GM23338 (cell line): ENCODE measurements around the gene LMOD3. TPM values are rescaled to one million over a fixed set of nuclear protein-coding genes. Genes with fewer than 3 reads are reported as not detected.

Experiments used
- ATAC-seq: fragments of 200-7000 bp; cut with Tn5 transposase; 3 replicates; pipeline ENCODE4 v1.9.1; 2020
- DNase-seq: peaks from one replicate; pipeline ENCODE4 v3.0.0-alpha.2; 2015; ENCODE audit warnings: low spot score
- H2AFZ ChIP-seq: fragments of 200-600 bp; sonication (generic); 2 replicates; pipeline ENCODE4 v1.8.0; 2016; ENCODE audit warnings: antibody characterized with exemption, mild to moderate bottlenecking, moderate library complexity
- H3F3A ChIP-seq: fragments of 200-600 bp; sonication (generic); replicated peaks from 2 replicates; pipeline ENCODE4 v1.8.0; 2017; ENCODE audit warnings: antibody characterized with exemption, mixed run types, low read depth
- H3K27ac ChIP-seq: fragments of 200-600 bp; sonication (generic); 2 replicates; pipeline ENCODE4 v1.6.1; 2016; ENCODE audit warnings: low read depth
- H3K27me3 ChIP-seq: fragments of 200-600 bp; sonication (generic); 2 replicates; pipeline ENCODE4 v1.8.0; 2016; ENCODE audit warnings: mild to moderate bottlenecking, mixed run types, moderate library complexity; ENCODE audit not compliant: insufficient read depth
- H3K36me3 ChIP-seq: fragments of 200-600 bp; sonication (generic); 2 replicates; pipeline ENCODE4 v1.8.0; 2016; ENCODE audit warnings: mild to moderate bottlenecking; ENCODE audit not compliant: insufficient read depth
- H3K4me1 ChIP-seq: fragments of 200-600 bp; sonication (generic); 2 replicates; pipeline ENCODE4 v1.8.0; 2016; ENCODE audit warnings: mild to moderate bottlenecking, moderate library complexity; ENCODE audit not compliant: insufficient read depth
- H3K4me2 ChIP-seq: fragments of 200-600 bp; sonication (generic); 2 replicates; pipeline ENCODE4 v1.7.1; 2017; ENCODE audit warnings: mixed run types
- H3K4me3 ChIP-seq: fragments of 200-600 bp; sonication (generic); 2 replicates; pipeline ENCODE4 v1.6.1; 2016; ENCODE audit warnings: mixed run types
- H3K79me2 ChIP-seq: fragments of 200-600 bp; sonication (generic); replicated peaks from 2 replicates; pipeline ENCODE4 v1.8.0; 2017; ENCODE audit warnings: mild to moderate bottlenecking; ENCODE audit not compliant: insufficient read depth
- H3K9me2 ChIP-seq: fragments of 200-600 bp; sonication (generic); 2 replicates; pipeline ENCODE4 v1.8.0; 2017; ENCODE audit not compliant: insufficient read depth
- H4K20me1 ChIP-seq: fragments of 200-600 bp; sonication (generic); replicated peaks from 2 replicates; pipeline ENCODE4 v1.8.0; 2017; ENCODE audit warnings: mild to moderate bottlenecking; ENCODE audit not compliant: insufficient read depth
- H3K27ac Mint-ChIP-seq: 2 replicates; pipeline ENCODE4 v1.8.0; 2020; ENCODE audit warnings: inconsistent platforms, mild to moderate bottlenecking, moderate library complexity, mixed read lengths
- H3K27me3 Mint-ChIP-seq: 3 replicates; pipeline ENCODE4 v1.8.0; 2022; ENCODE audit warnings: low read depth, mild to moderate bottlenecking, moderate library complexity, mixed read lengths, inconsistent platforms; ENCODE audit not compliant: insufficient read depth, poor library complexity
- H3K36me3 Mint-ChIP-seq: 3 replicates; pipeline ENCODE4 v1.8.0; 2021; ENCODE audit warnings: low read depth, mild to moderate bottlenecking, inconsistent platforms, moderate library complexity, mixed read lengths
- H3K4me1 Mint-ChIP-seq: 3 replicates; pipeline ENCODE4 v1.8.0; 2020; ENCODE audit warnings: mild to moderate bottlenecking, inconsistent platforms, mixed read lengths
- H3K4me3 Mint-ChIP-seq: 3 replicates; pipeline ENCODE4 v1.8.0; 2021; ENCODE audit warnings: moderate library complexity, mild to moderate bottlenecking, inconsistent platforms, mixed read lengths
- H3K9me3 Mint-ChIP-seq: 3 replicates; pipeline ENCODE4 v1.8.0; 2020; ENCODE audit warnings: moderate library complexity, mild to moderate bottlenecking, inconsistent platforms, mixed read lengths
- CTCF ChIP-seq, 2 experiments: fragments of 200-600 bp in 1 of 2; sonication (generic) in 1 of 2; conservative IDR thresholded peaks; 2 replicates each; pipeline versions ENCODE4 v1.5.1 to v1.6.1; 2016 to 2017; ENCODE audit warnings: antibody characterized with exemption in 2 of 2, low read depth in 2 of 2, mild to moderate bottlenecking in 2 of 2, moderate library complexity in 1 of 2
- EZH2 ChIP-seq: fragments of 200-600 bp; sonication (generic); IDR thresholded peaks from one replicate; pipeline ENCODE4 v1.8.0; 2017; ENCODE audit warnings: antibody characterized with exemption, mild to moderate bottlenecking, low read depth; ENCODE audit not compliant: unreplicated experiment
- EZH2phosphoT487 ChIP-seq: fragments of 200-600 bp; sonication (generic); IDR thresholded peaks from one replicate; pipeline ENCODE4 v1.8.1; 2018; ENCODE audit warnings: antibody characterized with exemption; ENCODE audit not compliant: unreplicated experiment
- POLR2AphosphoS5 ChIP-seq: IDR thresholded peaks from 2 replicates; pipeline ENCODE4 v1.6.1; 2016; ENCODE audit warnings: antibody characterized with exemption, low read depth
- REST ChIP-seq: IDR thresholded peaks from one replicate; pipeline ENCODE4 v1.6.1; 2018; ENCODE audit warnings: antibody characterized with exemption; ENCODE audit not compliant: unreplicated experiment
- STAT1 ChIP-seq: IDR thresholded peaks from one replicate; pipeline ENCODE4 v1.6.1; 2016; ENCODE audit warnings: antibody characterized with exemption; ENCODE audit not compliant: unreplicated experiment
- ZNF462 ChIP-seq: fragments of 250-450 bp; sonication (Bioruptor Pico); IDR thresholded peaks from 2 replicates; pipeline ENCODE4 v1.5.0; 2020; ENCODE audit warnings: mild to moderate bottlenecking, moderate library complexity
- polyA plus RNA-seq: library from polyadenylated mRNA; unstranded; fragments of >200 nt; fragmentation: Nextera tagmentation; extraction: Ambion mirVana; gene quantifications from 2 replicates; pipeline ENCODE4 v1.2.1, GENCODE V29; 2016
- total RNA-seq: library from RNA; depleted of rRNA; stranded (reverse); fragments of >200 nt; shearing (Covaris generic); gene quantifications from 2 replicates; pipeline ENCODE4 v1.2.3, GENCODE V29; 2014

Gene LMOD3
- total and polyA plus RNA-seq, 2 experiments from 2014 or later, result 0.06 TPM; not detected in 1

GRCh38 chr3:69099576-69099975, 22.8 kb downstream of the LMOD3 start:
- no peaks in the 10 kb centered on the region for H3K9me3 Mint-ChIP-seq
- H3K4me2 ChIP-seq, result no peak overlapping the region
- no peak overlapping the region for H3K27ac ChIP-seq
- no peaks in the 10 kb centered on the region for H3K9me2 ChIP-seq
- H3K4me1 Mint-ChIP-seq, result peaks cover 16% of the 10 kb centered on the region; the same call in 2 of the 3 replicates
- H3K27me3 ChIP-seq, result no peaks in the 10 kb centered on the region
- no peaks in the 10 kb centered on the region for H3F3A ChIP-seq
- no peak overlapping the region for H3K27ac Mint-ChIP-seq
- peaks cover 7% of the 10 kb centered on the region; the same call in 2 of the 3 replicates for H3K36me3 Mint-ChIP-seq
- no peak for ATAC-seq
- H2AFZ ChIP-seq, result no peak overlapping the region
- H3K79me2 ChIP-seq, result 0 out of 2 replicates have a peak, but pooled peaks cover 6% of the 10 kb centered on the region
- no peaks in the 10 kb centered on the region for H4K20me1 ChIP-seq
- TF ChIP-seq EZH2, result no peak
- no peak for TF ChIP-seq POLR2AphosphoS5
- TF ChIP-seq EZH2phosphoT487, result no peak
- no peak for TF ChIP-seq ZNF462
- TF ChIP-seq STAT1, result no peak
- TF ChIP-seq CTCF (conservative IDR thresholded peaks at IDR 0.05; ENCODE audit: low read depth in 2 of 2), result no peak
- no peak for TF ChIP-seq REST
- H3K27me3 Mint-ChIP-seq, result peaks cover 6% of the 10 kb centered on the region
- peaks cover 5% of the 10 kb centered on the region; the same call in 1 of the 2 replicates for H3K36me3 ChIP-seq
- H3K4me3 ChIP-seq, result no peak overlapping the region
- H3K4me1 ChIP-seq, result peaks cover 15% of the 10 kb centered on the region; the same call in 1 of the 2 replicates
- H3K4me3 Mint-ChIP-seq, result no peak overlapping the region
- DNase-seq, result no peak
